BLaER1 (cell line): ENCODE data around the gene UBE2O.

Experiments
- H3K27ac ChIP-seq: shearing (Covaris generic); formaldehyde crosslinking; 2 replicates; pipeline ENCODE4 v1.8.1; 2022
- H3K27me3 ChIP-seq: shearing (Covaris generic); formaldehyde crosslinking; 2 replicates; pipeline ENCODE4 v1.8.1; 2022
- H3K36me3 ChIP-seq: shearing (Covaris generic); formaldehyde crosslinking; 2 replicates; pipeline ENCODE4 v1.8.1; 2022
- H3K4me1 ChIP-seq: shearing (Covaris generic); formaldehyde crosslinking; 2 replicates; pipeline ENCODE4 v1.8.1; 2022
- H3K4me2 ChIP-seq: shearing (Covaris generic); formaldehyde crosslinking; 2 replicates; pipeline ENCODE4 v1.8.1; 2022
- H3K4me3 ChIP-seq: shearing (Covaris generic); formaldehyde crosslinking; 2 replicates; pipeline ENCODE4 v1.8.1; 2022
- H3K9ac ChIP-seq: shearing (Covaris generic); formaldehyde crosslinking; 2 replicates; pipeline ENCODE4 v1.8.1; 2022
- H3K9me3 ChIP-seq: shearing (Covaris generic); formaldehyde crosslinking; 2 replicates; pipeline ENCODE4 v1.8.1; 2022
- H4K20me1 ChIP-seq: shearing (Covaris generic); formaldehyde crosslinking; 2 replicates; pipeline ENCODE4 v1.8.1; 2022
- Cebpa-rat ChIP-seq: shearing (Covaris generic); IDR thresholded peaks from 2 replicates; pipeline ENCODE4 v1.8.1; 2022

The UBE2O gene

GRCh38 chr17:76431509-76431908 is 21.4 kb downstream of the UBE2O start:
- Histone ChIP-seq H3K4me2 (no peak overlapping the region), H3K36me3 (no peaks in the 10 kb centered on the region), H3K4me1 (peaks cover 52% of the 10 kb centered on the region), H3K4me3 (no peak overlapping the region), H3K27ac (no peak overlapping the region), H3K27me3 (no peaks in the 10 kb centered on the region), H3K9ac (no peak overlapping the region), H3K9me3 (no peaks in the 10 kb centered on the region; the same call in 1 of the 2 replicates), H4K20me1 (peaks cover 83% of the 10 kb centered on the region)
- no peak for TF ChIP-seq Cebpa-rat

- Histone ChIP-seq H3K27me3 (no peaks in the 10 kb centered on the region), H3K4me3 (no peak overlapping the region), H3K36me3 (no peaks in the 10 kb centered on the region; the same call in 1 of the 2 replicates), H3K9me3 (no peaks in the 10 kb centered on the region; the same call in 1 of the 2 replicates), H3K4me2 (peak overlapping the region; percentile 59), H3K4me1 (peaks cover 41% of the 10 kb centered on the region), H3K27ac (no peak overlapping the region), H4K20me1 (peaks cover 56% of the 10 kb centered on the region), H3K9ac (no peak overlapping the region)
- TF ChIP-seq Cebpa-rat, result no peak
These were observed 24.4 kb downstream of the UBE2O start for GRCh38 chr17:76428511-76428910.

GRCh38 chr17:76427501-76428231 is 25.3 kb downstream of the UBE2O start:
- TF ChIP-seq Cebpa-rat, result no peak
- H3K27me3 ChIP-seq, result no peaks in the 10 kb centered on the region
- H3K4me2 ChIP-seq, result peak overlapping the region; percentile 59
- H3K36me3 ChIP-seq, result peaks cover 8% of the 10 kb centered on the region
- peaks cover 59% of the 10 kb centered on the region for H4K20me1 ChIP-seq
- H3K4me3 ChIP-seq, result no peak overlapping the region
- no peak overlapping the region for H3K9ac ChIP-seq
- H3K27ac ChIP-seq, result no peak overlapping the region
- no peaks in the 10 kb centered on the region; the same call in 1 of the 2 replicates for H3K9me3 ChIP-seq
- peaks cover 45% of the 10 kb centered on the region for H3K4me1 ChIP-seq

- TF ChIP-seq Cebpa-rat, result no peak
- peaks cover 59% of the 10 kb centered on the region for H4K20me1 ChIP-seq
- H3K4me2 ChIP-seq, result peak overlapping the region; percentile 17; the same call in 1 of the 2 replicates
These were observed 26.1 kb downstream of the UBE2O start for GRCh38 chr17:76426853-76427252.

GRCh38 chr17:76422860-76423259 is 30.1 kb downstream of the UBE2O start:
- Histone ChIP-seq H3K36me3 (peaks cover 27% of the 10 kb centered on the region), H4K20me1 (peaks cover 72% of the 10 kb centered on the region), H3K4me1 (peaks cover 73% of the 10 kb centered on the region), H3K27me3 (no peaks in the 10 kb centered on the region), H3K9ac (no peak overlapping the region), H3K27ac (peak overlapping the region; percentile 46; the same call in 1 of the 2 replicates), H3K4me3 (no peak overlapping the region), H3K9me3 (no peaks in the 10 kb centered on the region; the same call in 1 of the 2 replicates), H3K4me2 (peak overlapping the region; percentile 40)
- no peak for TF ChIP-seq Cebpa-rat

More at GRCh38 chr17:76426853-76427252, 26.1 kb downstream of the UBE2O start:
- Histone ChIP-seq H3K27me3 (no peaks in the 10 kb centered on the region), H3K4me3 (no peak overlapping the region), H3K4me1 (peaks cover 52% of the 10 kb centered on the region), H3K9ac (no peak overlapping the region), H3K27ac (no peak overlapping the region), H3K36me3 (peaks cover 16% of the 10 kb centered on the region), H3K9me3 (no peaks in the 10 kb centered on the region; the same call in 1 of the 2 replicates)

GRCh38 chr17:76422406-76422805 is 30.5 kb downstream of the UBE2O start:
- Histone ChIP-seq H3K4me3 (no peak overlapping the region), H3K36me3 (peaks cover 32% of the 10 kb centered on the region), H3K4me2 (peak overlapping the region; percentile 40), H3K27ac (peak overlapping the region; percentile 46; the same call in 1 of the 2 replicates), H3K4me1 (peaks cover 73% of the 10 kb centered on the region), H3K9ac (no peak overlapping the region), H3K9me3 (no peaks in the 10 kb centered on the region; the same call in 1 of the 2 replicates), H4K20me1 (peaks cover 72% of the 10 kb centered on the region), H3K27me3 (no peaks in the 10 kb centered on the region)
- no peak for TF ChIP-seq Cebpa-rat

GRCh38 chr17:76421044-76421407 is 31.9 kb downstream of the UBE2O start:
- H3K9ac ChIP-seq, result 0 out of 2 replicates have a peak overlapping the region, but pooled peaks have one; percentile 42
- H3K4me2 ChIP-seq, result peak overlapping the region; percentile 81
- no peak for TF ChIP-seq Cebpa-rat
- H3K27ac ChIP-seq, result peak overlapping the region; percentile 65; the same call in 1 of the 2 replicates
- no peak overlapping the region for H3K4me3 ChIP-seq
- no peaks in the 10 kb centered on the region for H3K9me3 ChIP-seq
- H3K27me3 ChIP-seq, result no peaks in the 10 kb centered on the region
- H3K36me3 ChIP-seq, result peaks cover 46% of the 10 kb centered on the region
- H4K20me1 ChIP-seq, result peaks cover 75% of the 10 kb centered on the region
- peaks cover 69% of the 10 kb centered on the region for H3K4me1 ChIP-seq

GRCh38 chr17:76420356-76421043 is 32.5 kb downstream of the UBE2O start:
- peak overlapping the region; percentile 42 for H3K9ac ChIP-seq
- no peak overlapping the region for H3K4me3 ChIP-seq
- peak overlapping the region; percentile 81 for H3K4me2 ChIP-seq
- H3K9me3 ChIP-seq, result no peaks in the 10 kb centered on the region
- peaks cover 69% of the 10 kb centered on the region for H3K4me1 ChIP-seq
- H4K20me1 ChIP-seq, result peaks cover 76% of the 10 kb centered on the region
- peaks cover 46% of the 10 kb centered on the region for H3K36me3 ChIP-seq
- TF ChIP-seq Cebpa-rat, result no peak
- peak overlapping the region; percentile 65 for H3K27ac ChIP-seq
- H3K27me3 ChIP-seq, result no peaks in the 10 kb centered on the region

GRCh38 chr17:76419576-76420260 is 33.2 kb downstream of the UBE2O start:
- Histone ChIP-seq H3K4me2 (peak overlapping the region; percentile 81), H3K4me1 (peaks cover 69% of the 10 kb centered on the region), H3K4me3 (no peak overlapping the region), H3K36me3 (peaks cover 53% of the 10 kb centered on the region), H3K9me3 (no peaks in the 10 kb centered on the region), H3K9ac (peak overlapping the region; percentile 42), H3K27ac (peak overlapping the region; percentile 65), H4K20me1 (peaks cover 84% of the 10 kb centered on the region), H3K27me3 (no peaks in the 10 kb centered on the region)
- no peak for TF ChIP-seq Cebpa-rat
